HFF-Myc (cell line): Measurements from ENCODE around the gene EML2.

Experiments
- DNase-seq: peaks from one replicate; pipeline ENCODE4 v3.0.0-alpha.2; 2011; ENCODE audit warnings: low read depth; ENCODE audit errors: extremely low read depth
- H3K4me3 ChIP-seq: replicated peaks from 2 replicates; pipeline ENCODE4 v1.5.1; 2011; ENCODE audit warnings: low read depth, mild to moderate bottlenecking, control low read depth, low read length
- CTCF ChIP-seq: IDR thresholded peaks from 2 replicates; pipeline ENCODE4 v1.5.1; 2012; ENCODE audit warnings: mild to moderate bottlenecking, low read depth, low read length, control low read depth; ENCODE audit errors: missing control alignments

The EML2 gene

GRCh38 chr19:45663800-45664199 lies 24.6 kb upstream of the EML2 start:
- no peak for TF ChIP-seq CTCF

GRCh38 chr19:45660636-45661035 lies 21.4 kb upstream of the EML2 start:
- no peak for DNase-seq
- TF ChIP-seq CTCF: no peak

More at GRCh38 chr19:45663800-45664199, 24.6 kb upstream of the EML2 start:
- no peak overlapping the region for H3K4me3 ChIP-seq
- no peak for DNase-seq

GRCh38 chr19:45659096-45659729 lies 20.0 kb upstream of the EML2 start:
- no peak overlapping the region for H3K4me3 ChIP-seq
- DNase-seq: no peak
- no peak for TF ChIP-seq CTCF

More at GRCh38 chr19:45660636-45661035, 21.4 kb upstream of the EML2 start:
- no peak overlapping the region for H3K4me3 ChIP-seq

GRCh38 chr19:45657520-45658167 lies 18.4 kb upstream of the EML2 start:
- TF ChIP-seq CTCF: no peak
- no peak for DNase-seq
- no peak overlapping the region for H3K4me3 ChIP-seq

- no peak for TF ChIP-seq CTCF
- no peak overlapping the region for H3K4me3 ChIP-seq
- DNase-seq: no peak
Measured at GRCh38 chr19:45655073-45655472, 15.9 kb upstream of the EML2 start.

GRCh38 chr19:45653634-45654033 lies 14.4 kb upstream of the EML2 start:
- no peak for TF ChIP-seq CTCF
- no peak for DNase-seq
- H3K4me3 ChIP-seq: no peak overlapping the region

GRCh38 chr19:45650722-45651121 lies 11.5 kb upstream of the EML2 start:
- no peak for TF ChIP-seq CTCF
- DNase-seq: no peak

More at GRCh38 chr19:45650722-45651121, 11.5 kb upstream of the EML2 start:
- no peak overlapping the region for H3K4me3 ChIP-seq
